NT2/D1 (cell line): Measurements from ENCODE around the gene CROCC2.

Experiments used
- DNase-seq: peaks from one replicate; pipeline ENCODE4 v3.0.0-alpha.2; 2011; ENCODE audit warnings: low read depth, low spot score
- H3K27me3 ChIP-seq: 2 replicates; pipeline ENCODE4 v1.6.0; 2011; ENCODE audit warnings: mild to moderate bottlenecking; ENCODE audit not compliant: insufficient read length, insufficient read depth
- H3K36me3 ChIP-seq: 2 replicates; pipeline ENCODE4 v1.6.1; 2011; ENCODE audit warnings: mild to moderate bottlenecking, low read length, mixed read lengths; ENCODE audit not compliant: insufficient read depth, insufficient read length
- H3K4me1 ChIP-seq: 2 replicates; pipeline ENCODE4 v1.5.1; 2011; ENCODE audit not compliant: insufficient read depth, insufficient read length
- H3K4me3 ChIP-seq: 2 replicates; pipeline ENCODE4 v1.5.1; 2011; ENCODE audit warnings: low read depth; ENCODE audit not compliant: insufficient read length
- H3K9ac ChIP-seq: 2 replicates; pipeline ENCODE4 v1.6.0; 2011; ENCODE audit warnings: low read depth; ENCODE audit not compliant: insufficient read length
- H3K9me3 ChIP-seq: 2 replicates; pipeline ENCODE4 v1.5.1; 2011; ENCODE audit warnings: mild to moderate bottlenecking, low read length; ENCODE audit not compliant: insufficient read depth
- SUZ12 ChIP-seq: IDR thresholded peaks from 2 replicates; pipeline ENCODE4 v1.6.1; 2011; ENCODE audit not compliant: insufficient read length, insufficient read depth; ENCODE audit errors: extremely low read depth
- YY1 ChIP-seq: IDR thresholded peaks from 2 replicates; pipeline ENCODE4 v1.6.1; 2011; ENCODE audit not compliant: insufficient read length, insufficient read depth
- ZNF274 ChIP-seq: IDR thresholded peaks from 2 replicates; pipeline ENCODE4 v1.6.1; 2011; ENCODE audit warnings: mild to moderate bottlenecking, low read depth, low read length

CROCC2 gene

GRCh38 chr2:241031436-241032165, 125.5 kb downstream of the CROCC2 start:
- DNase-seq = no peak
- Histone ChIP-seq H3K27me3 (no peaks in the 10 kb centered on the region), H3K4me3 (no peak overlapping the region), H3K36me3 (no peaks in the 10 kb centered on the region), H3K4me1 (peaks cover 3% of the 10 kb centered on the region), H3K9me3 (peaks cover 9% of the 10 kb centered on the region), H3K9ac (no peak overlapping the region)
- TF ChIP-seq SUZ12 = no peak
- no peak for TF ChIP-seq YY1
- no peak for TF ChIP-seq ZNF274

- no peak overlapping the region for H3K4me3 ChIP-seq
- no peaks in the 10 kb centered on the region for H3K9me3 ChIP-seq
- no peaks in the 10 kb centered on the region for H3K36me3 ChIP-seq
- H3K4me1 ChIP-seq = peaks cover 11% of the 10 kb centered on the region
- TF ChIP-seq YY1 (no peak), SUZ12 (no peak), ZNF274 (no peak)
- H3K9ac ChIP-seq = no peak overlapping the region
- H3K27me3 ChIP-seq = peaks cover 5% of the 10 kb centered on the region
- no peak for DNase-seq
These were observed 127.3 kb downstream of the CROCC2 start for GRCh38 chr2:241033336-241033987.

- TF ChIP-seq YY1 (no peak), SUZ12 (no peak), ZNF274 (no peak)
- peaks cover 11% of the 10 kb centered on the region for H3K4me1 ChIP-seq
- H3K36me3 ChIP-seq = no peaks in the 10 kb centered on the region
- no peak for DNase-seq
- peaks cover 5% of the 10 kb centered on the region for H3K27me3 ChIP-seq
- H3K9me3 ChIP-seq = no peaks in the 10 kb centered on the region
- H3K9ac ChIP-seq = no peak overlapping the region
- no peak overlapping the region for H3K4me3 ChIP-seq
These were observed 127.9 kb downstream of the CROCC2 start for GRCh38 chr2:241033994-241034393.

- H3K4me1 ChIP-seq = peaks cover 11% of the 10 kb centered on the region
- H3K36me3 ChIP-seq = no peaks in the 10 kb centered on the region
- no peak overlapping the region for H3K4me3 ChIP-seq
- no peak for TF ChIP-seq YY1
- TF ChIP-seq ZNF274 = no peak
- no peak for TF ChIP-seq SUZ12
- H3K9ac ChIP-seq = no peak overlapping the region
- DNase-seq = no peak
- H3K27me3 ChIP-seq = peaks cover 5% of the 10 kb centered on the region
- no peaks in the 10 kb centered on the region for H3K9me3 ChIP-seq
These were observed 128.5 kb downstream of the CROCC2 start for GRCh38 chr2:241034490-241035141.

GRCh38 chr2:241035142-241035817, 129.1 kb downstream of the CROCC2 start:
- Histone ChIP-seq H3K36me3 (no peaks in the 10 kb centered on the region), H3K4me1 (peaks cover 11% of the 10 kb centered on the region), H3K4me3 (no peak overlapping the region), H3K9ac (no peak overlapping the region), H3K9me3 (no peaks in the 10 kb centered on the region), H3K27me3 (peaks cover 5% of the 10 kb centered on the region)
- no peak for DNase-seq
- no peak for TF ChIP-seq YY1

GRCh38 chr2:241035818-241036396, 129.8 kb downstream of the CROCC2 start:
- Histone ChIP-seq H3K9me3 (no peaks in the 10 kb centered on the region), H3K9ac (no peak overlapping the region), H3K36me3 (no peaks in the 10 kb centered on the region), H3K4me3 (no peak overlapping the region), H3K27me3 (peaks cover 5% of the 10 kb centered on the region), H3K4me1 (peaks cover 11% of the 10 kb centered on the region)
- TF ChIP-seq YY1 (no peak), SUZ12 (no peak), ZNF274 (no peak)
- no peak for DNase-seq
